ENCODE data around the gene FOXA1. TPM values are rescaled to one million over a fixed set of nuclear protein-coding genes. Genes with fewer than 3 reads are reported as not detected.

FOXA1 gene
- total and polyA plus RNA-seq, 2 donors (not counting 1 experiment from before 2014, with no cell fraction given): not detected

DNA sequence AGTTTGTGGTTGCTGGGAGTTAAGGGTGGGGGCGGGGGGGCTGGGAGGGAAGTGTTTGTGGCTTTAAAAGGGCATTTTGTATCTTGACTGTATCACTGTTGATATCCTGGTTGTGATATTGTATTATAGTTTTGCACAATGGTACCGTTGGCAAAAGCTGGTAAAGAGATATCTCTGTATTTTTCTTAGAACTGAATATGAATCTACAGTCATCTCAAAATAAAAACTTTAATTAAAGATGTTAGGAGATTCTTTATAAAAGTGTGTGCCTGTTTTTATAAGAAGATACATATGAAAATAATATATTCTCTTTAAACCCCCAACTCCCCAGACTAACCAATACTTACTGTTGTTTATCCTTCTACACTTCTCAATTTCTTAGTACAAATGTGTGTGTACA is 43.5 kb upstream of the FOXA1 start:
- WGBS (ENCODE audit: insufficient coverage): no CpG with 5 or more reads among the region's 2 CpGs
- Histone ChIP-seq H3K4me3 (ENCODE audit: control extremely low read depth in 1 of 5, extremely low read depth in 1 of 5, insufficient read depth in 1 of 5, low read depth in 2 of 5, low read length in 4 of 5) (no peak overlapping the region), H3K79me2 (ENCODE audit: control insufficient read depth, insufficient read depth, low read length) (no peaks in the 10 kb centered on the region), H3K9ac (ENCODE audit: low read length) (no peak overlapping the region), H3K9me3 (ENCODE audit: control extremely low read depth in 1 of 3, control insufficient read depth in 2 of 3, insufficient read depth in 1 of 3, low read length in 2 of 3) (peaks cover 0 to 3% (median 0%) of the 10 kb centered on the region in 3 donors), H3K4me1 (ENCODE audit: control insufficient read depth in 2 of 2, insufficient read depth in 2 of 2, low read length in 2 of 2) (no peaks in the 10 kb centered on the region), H3K4me2 (replicated peaks; ENCODE audit: low read depth, low read length, poor library complexity, severe bottlenecking) (no peak overlapping the region), H2AFZ (ENCODE audit: insufficient read depth, low read depth, low read length, poor library complexity, severe bottlenecking) (no peak overlapping the region), H3K27me3 (replicated peaks in 1 of 4; ENCODE audit: control extremely low read depth in 1 of 4, control insufficient read depth in 3 of 4, insufficient read depth in 4 of 4, low read length in 3 of 4) (no peaks in the 10 kb centered on the region), H3K27ac (ENCODE audit: low read length in 2 of 2) (no peak overlapping the region), H4K20me1 (ENCODE audit: control insufficient read depth, insufficient read depth, low read length, poor library complexity, severe bottlenecking) (no peaks in the 10 kb centered on the region), H3K36me3 (replicated peaks in 1 of 2; ENCODE audit: control extremely low read depth in 1 of 2, control insufficient read depth in 1 of 2, extremely low read depth in 1 of 2, insufficient read depth in 2 of 2, low read length in 1 of 2) (no peaks in the 10 kb centered on the region)
- CTCF ChIA-PET: no interaction called here
- POLR2A ChIA-PET: no interaction called here
- H3K27me3 Mint-ChIP-seq: no peaks in the 10 kb centered on the region
- H3K27ac Mint-ChIP-seq: no peak overlapping the region
- H3K4me3 Mint-ChIP-seq: no peak overlapping the region
- H3K4me1 Mint-ChIP-seq: no peaks in the 10 kb centered on the region
- peaks cover 3% of the 10 kb centered on the region for H3K9me3 Mint-ChIP-seq (ENCODE audit: insufficient read depth)
- no peak for ATAC-seq (ENCODE audit: low read depth)
- intact Hi-C loops (cut with micrococcal nuclease): no loop called here
- TF ChIP-seq, protein P1, sequence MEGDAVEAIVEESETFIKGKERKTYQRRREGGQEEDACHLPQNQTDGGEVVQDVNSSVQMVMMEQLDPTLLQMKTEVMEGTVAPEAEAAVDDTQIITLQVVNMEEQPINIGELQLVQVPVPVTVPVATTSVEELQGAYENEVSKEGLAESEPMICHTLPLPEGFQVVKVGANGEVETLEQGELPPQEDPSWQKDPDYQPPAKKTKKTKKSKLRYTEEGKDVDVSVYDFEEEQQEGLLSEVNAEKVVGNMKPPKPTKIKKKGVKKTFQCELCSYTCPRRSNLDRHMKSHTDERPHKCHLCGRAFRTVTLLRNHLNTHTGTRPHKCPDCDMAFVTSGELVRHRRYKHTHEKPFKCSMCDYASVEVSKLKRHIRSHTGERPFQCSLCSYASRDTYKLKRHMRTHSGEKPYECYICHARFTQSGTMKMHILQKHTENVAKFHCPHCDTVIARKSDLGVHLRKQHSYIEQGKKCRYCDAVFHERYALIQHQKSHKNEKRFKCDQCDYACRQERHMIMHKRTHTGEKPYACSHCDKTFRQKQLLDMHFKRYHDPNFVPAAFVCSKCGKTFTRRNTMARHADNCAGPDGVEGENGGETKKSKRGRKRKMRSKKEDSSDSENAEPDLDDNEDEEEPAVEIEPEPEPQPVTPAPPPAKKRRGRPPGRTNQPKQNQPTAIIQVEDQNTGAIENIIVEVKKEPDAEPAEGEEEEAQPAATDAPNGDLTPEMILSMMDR (IDR thresholded peaks at IDR 0.05): no peak
- no peak for TF ChIP-seq EZH2 (IDR thresholded peaks at IDR 0.05; ENCODE audit: borderline replicate concordance, insufficient read depth, low read depth, low read length, poor library complexity, severe bottlenecking)
- DNase-seq: no peak

GRCh38 chr14:37637341-37637740 is 42.3 kb upstream of the FOXA1 start:
- DNase-seq: no peak
- no peak overlapping the region for H3K27ac Mint-ChIP-seq
- POLR2A ChIA-PET: no interaction called here
- H3K4me3 Mint-ChIP-seq: no peak overlapping the region
- H3K27ac ChIP-seq (ENCODE audit: low read length in 2 of 2): no peak overlapping the region
- no peaks in the 10 kb centered on the region for H3K36me3 ChIP-seq (replicated peaks in 1 of 2; ENCODE audit: control extremely low read depth in 1 of 2, control insufficient read depth in 1 of 2, extremely low read depth in 1 of 2, insufficient read depth in 2 of 2, low read length in 1 of 2)
- H2AFZ ChIP-seq (ENCODE audit: insufficient read depth, low read depth, low read length, poor library complexity, severe bottlenecking): no peak overlapping the region
- no peak overlapping the region for H3K9ac ChIP-seq (ENCODE audit: low read length)
- H3K9me3 ChIP-seq (ENCODE audit: control extremely low read depth in 1 of 3, control insufficient read depth in 2 of 3, insufficient read depth in 1 of 3, low read length in 2 of 3): peaks cover 0 to 16% (median 0%) of the 10 kb centered on the region in 3 donors
- CTCF ChIA-PET: no interaction called here
- intact Hi-C loops (cut with micrococcal nuclease): no loop called here
- no peaks in the 10 kb centered on the region for H3K27me3 ChIP-seq (replicated peaks in 1 of 4; ENCODE audit: control extremely low read depth in 1 of 4, control insufficient read depth in 3 of 4, insufficient read depth in 4 of 4, low read length in 3 of 4)
- no peak for TF ChIP-seq EZH2 (IDR thresholded peaks at IDR 0.05; ENCODE audit: borderline replicate concordance, insufficient read depth, low read depth, low read length, poor library complexity, severe bottlenecking)
- TF ChIP-seq, protein P1 (IDR thresholded peaks at IDR 0.05): no peak
- H3K9me3 Mint-ChIP-seq (ENCODE audit: insufficient read depth): peaks cover 3% of the 10 kb centered on the region
- no peaks in the 10 kb centered on the region for H3K4me1 ChIP-seq (ENCODE audit: control insufficient read depth in 2 of 2, insufficient read depth in 2 of 2, low read length in 2 of 2)
- H3K27me3 Mint-ChIP-seq: no peaks in the 10 kb centered on the region
- ATAC-seq (ENCODE audit: low read depth): no peak
- no peak overlapping the region for H3K4me2 ChIP-seq (replicated peaks; ENCODE audit: low read depth, low read length, poor library complexity, severe bottlenecking)
- H3K4me1 Mint-ChIP-seq: no peaks in the 10 kb centered on the region
- H3K4me3 ChIP-seq (ENCODE audit: control extremely low read depth in 1 of 5, extremely low read depth in 1 of 5, insufficient read depth in 1 of 5, low read depth in 2 of 5, low read length in 4 of 5): no peak overlapping the region
- no CpG with 5 or more reads among the region's 4 CpGs for WGBS (ENCODE audit: insufficient coverage)
- H3K79me2 ChIP-seq (ENCODE audit: control insufficient read depth, insufficient read depth, low read length): no peaks in the 10 kb centered on the region
- no peaks in the 10 kb centered on the region for H4K20me1 ChIP-seq (ENCODE audit: control insufficient read depth, insufficient read depth, low read length, poor library complexity, severe bottlenecking)
